SK-N-DZ (cell line): ENCODE data around the gene GPATCH2. TPM values are rescaled to one million over a fixed set of nuclear protein-coding genes. Genes with fewer than 3 reads are reported as not detected.

Source experiments
- DNase-seq: peaks from one replicate; pipeline ENCODE4 v3.0.0-alpha.2; 2015; ENCODE audit warnings: low spot score
- polyA plus RNA-seq, 2 experiments: library from polyadenylated mRNA; depleted of rRNA; stranded (reverse); fragments of >200 nt; gene quantifications; 2 replicates each; pipeline ENCODE4 v1.2.3, GENCODE V29; 2014

GPATCH2 gene
- 9.1 and 9.3 TPM in 2 replicates for polyA plus RNA-seq (2014; cell fraction: cytosol; rRNA removed)
- 9.3 and 14.4 TPM in 2 replicates for polyA plus RNA-seq (2014; cell fraction: nucleus; rRNA removed)

DNA sequence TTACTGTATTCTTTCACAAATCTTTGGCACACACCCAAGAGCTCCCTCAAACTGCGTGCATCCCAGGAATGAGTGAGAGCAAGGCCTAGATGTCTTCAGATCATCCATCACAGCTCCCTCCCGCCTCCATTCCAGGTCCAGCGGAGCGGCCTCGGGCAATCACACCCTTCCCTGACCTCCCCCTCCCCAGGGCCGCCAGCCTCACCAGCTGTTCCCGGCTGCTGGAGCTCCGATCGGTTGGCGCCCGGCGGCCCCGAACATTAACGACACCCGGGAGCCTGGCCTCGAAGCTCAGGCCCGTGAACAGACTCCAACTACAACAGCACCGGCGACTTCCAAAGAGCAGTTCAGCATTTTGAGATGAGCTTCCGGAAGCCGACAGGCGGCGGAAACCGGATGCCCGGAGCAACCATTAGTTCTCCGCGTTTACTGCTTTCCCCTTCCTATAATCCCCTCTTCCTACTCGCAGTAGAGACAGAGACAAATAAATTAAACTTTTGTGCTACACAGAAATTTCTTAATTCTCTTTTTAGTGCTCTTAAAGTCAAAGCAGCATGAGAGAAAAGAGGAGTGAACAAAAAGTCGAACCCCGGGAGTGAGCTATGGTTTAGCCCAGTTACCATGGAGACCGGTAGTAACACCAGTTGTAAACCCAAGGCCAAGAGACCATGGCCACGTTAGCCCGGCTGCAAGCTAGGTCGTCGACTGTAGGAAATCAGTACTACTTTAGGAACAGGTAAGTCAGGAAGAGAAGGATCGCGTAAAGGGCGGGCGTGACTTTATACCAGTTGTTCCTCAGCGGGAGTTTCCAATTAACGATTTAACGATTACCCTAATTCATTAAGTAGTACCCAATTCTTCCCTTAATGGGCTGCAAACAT, at the start of gene GPATCH2, which contains the start of gene SPATA17:
Gene GPATCH2 (minus strand): TSS at position 380 of the 881 bp plus-strand sequence. CDS start 119 bp downstream, at position 261.
Gene SPATA17 (plus strand): TSS at position 634 of the 881 bp plus-strand sequence. CDS start 35 bp downstream, at position 669.
- peak; percentile 90 for DNase-seq

DNA sequence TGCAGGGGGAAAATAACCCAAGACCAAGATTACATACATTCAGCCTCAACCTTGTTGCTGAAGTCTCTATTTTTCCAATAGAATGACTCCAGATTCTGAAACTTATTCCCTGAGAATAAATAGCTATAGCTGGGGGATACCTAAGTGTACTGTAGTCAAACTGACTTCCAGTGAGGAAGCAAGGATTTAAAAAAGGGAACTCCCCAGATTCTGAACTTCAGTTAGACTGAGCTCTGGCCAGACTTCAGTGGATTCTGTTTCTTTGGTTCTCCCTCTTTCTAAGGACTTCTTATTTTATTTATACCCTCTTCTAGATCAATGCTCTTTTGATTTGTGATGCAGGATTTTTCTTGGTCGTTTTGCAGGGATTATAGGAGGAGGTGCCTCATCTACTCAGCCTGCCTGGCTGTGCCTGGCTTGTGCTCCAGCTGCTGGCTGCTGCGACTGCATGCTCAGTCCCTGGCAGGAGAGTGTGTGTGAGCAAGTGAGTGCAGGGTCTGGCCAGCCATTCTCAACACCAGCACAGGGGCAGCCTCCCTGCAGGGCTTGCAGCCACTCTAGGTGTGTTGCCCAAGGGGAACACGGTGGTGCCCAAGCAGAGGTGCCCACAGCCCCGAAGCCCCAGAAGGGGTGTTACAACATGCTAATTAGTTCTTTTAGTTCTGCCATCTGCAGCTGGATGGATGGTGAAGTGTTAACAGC, 43.3 kb upstream of the GPATCH2 start:
- DNase-seq = no peak

DNA sequence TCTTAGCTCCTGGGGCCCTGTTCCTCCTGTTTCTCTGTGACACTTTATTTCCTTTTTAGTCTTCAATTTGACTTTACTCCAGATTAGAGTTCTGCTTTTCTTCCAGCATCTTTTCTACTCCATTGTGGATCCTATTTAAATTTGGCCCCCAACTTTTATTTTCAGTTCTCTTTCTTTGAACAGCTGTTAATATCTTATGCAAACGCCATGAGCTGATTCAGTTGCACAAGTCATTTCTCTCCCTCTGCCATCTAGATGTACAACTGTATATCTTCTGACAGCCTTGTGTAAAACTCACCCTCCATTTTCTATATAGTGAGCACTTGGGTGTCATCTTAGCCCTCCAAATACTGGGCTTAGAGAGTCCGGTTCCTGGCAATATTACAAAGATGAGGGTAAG, 42.5 kb upstream of the GPATCH2 start:
- DNase-seq = no peak

DNA sequence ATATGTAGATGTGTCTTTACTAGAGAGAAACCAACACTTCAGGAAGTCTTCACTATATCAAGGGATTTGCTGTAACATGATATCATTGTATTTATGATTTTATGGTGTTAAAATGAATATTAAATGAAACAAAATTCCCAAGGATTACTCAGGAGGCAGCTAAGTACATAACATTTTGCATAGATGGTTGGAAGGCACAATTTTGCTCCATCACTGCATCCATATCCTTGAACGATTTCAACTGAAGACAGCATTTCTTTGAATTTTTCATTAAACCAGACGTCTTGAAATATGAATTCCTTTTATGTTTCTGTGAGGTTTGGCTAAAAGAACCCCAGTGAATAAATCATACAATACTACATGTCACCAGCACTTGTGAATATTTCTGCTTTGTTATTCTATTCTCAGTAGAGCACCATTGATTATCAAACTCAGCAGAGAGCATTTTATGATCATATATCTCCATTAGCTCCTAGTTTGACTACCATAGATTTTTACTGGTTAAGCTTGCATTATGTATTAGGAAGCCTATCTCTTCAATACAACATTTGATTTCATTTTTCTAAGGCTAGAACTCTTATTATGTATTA, 37.6 kb upstream of the GPATCH2 start:
- DNase-seq = no peak

DNA sequence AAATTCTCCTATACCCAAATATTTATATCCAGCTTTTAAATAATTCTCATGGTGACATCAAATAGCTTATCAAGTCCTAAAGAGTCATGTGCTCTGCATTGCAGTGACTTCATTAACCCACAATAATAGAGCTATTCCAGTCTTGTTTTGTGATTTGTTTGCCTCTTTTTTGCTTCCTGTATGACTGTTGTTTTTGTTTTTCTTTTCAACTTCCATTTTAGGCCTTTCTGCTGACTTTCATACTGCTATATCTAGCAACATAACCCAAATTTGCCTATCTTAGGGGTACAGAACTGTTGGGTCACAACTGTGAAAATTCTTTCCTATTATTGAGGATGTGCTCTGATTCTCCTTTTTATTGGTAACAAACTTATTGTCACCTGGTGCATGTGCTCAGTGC, 30.5 kb upstream of the GPATCH2 start:
- no peak for DNase-seq

DNA sequence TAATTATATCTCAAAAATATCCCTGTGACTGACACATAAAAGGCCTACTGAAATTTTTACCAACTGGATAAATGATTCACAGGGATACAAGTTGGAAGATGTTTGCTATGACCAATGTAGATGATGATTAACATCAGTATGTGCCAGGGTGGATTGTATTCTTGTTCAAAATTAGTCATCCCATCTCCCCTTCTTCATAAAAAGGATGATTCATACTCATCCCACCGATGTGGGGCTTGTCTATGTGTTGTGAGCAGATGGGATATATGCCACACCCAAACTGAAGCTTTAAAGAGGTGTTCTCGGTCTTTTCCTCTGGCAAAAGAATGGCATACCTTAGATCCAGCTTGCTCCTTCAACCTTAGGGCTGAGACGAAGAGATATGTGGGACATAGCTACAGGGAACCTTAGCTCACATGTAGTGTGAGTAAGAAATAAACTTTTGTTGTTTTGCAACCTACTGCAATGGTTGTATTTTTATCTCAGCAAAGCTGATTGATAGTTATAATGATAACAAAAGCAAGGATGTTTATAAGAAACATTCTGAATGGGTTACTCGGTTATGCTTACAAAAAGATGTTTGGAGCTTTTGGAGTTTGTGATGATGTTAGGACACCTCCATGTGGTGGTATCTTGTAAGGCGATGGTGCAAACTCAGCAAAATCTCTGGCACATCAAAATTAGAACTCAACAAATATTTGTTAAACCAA, 29.6 kb upstream of the GPATCH2 start:
- no peak for DNase-seq

DNA sequence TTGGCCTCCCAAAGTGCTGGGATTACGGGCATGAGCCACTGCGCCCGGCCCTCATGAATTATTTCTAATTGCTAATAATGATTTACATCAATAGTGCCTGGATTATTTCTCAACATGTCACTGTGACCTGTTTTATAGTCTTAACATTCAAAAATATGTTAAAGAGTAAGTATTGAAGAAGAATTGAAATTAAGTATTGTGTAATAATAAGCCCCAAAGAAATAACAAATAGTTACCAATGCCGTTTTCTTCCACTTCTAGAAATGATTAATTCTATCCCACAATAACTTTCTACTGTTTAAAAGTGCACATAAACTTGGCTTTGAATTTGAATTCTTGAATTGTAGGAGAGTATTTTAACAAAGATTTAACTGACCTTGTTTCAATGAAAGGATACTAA, 19.8 kb upstream of the GPATCH2 start:
- DNase-seq = no peak

DNA sequence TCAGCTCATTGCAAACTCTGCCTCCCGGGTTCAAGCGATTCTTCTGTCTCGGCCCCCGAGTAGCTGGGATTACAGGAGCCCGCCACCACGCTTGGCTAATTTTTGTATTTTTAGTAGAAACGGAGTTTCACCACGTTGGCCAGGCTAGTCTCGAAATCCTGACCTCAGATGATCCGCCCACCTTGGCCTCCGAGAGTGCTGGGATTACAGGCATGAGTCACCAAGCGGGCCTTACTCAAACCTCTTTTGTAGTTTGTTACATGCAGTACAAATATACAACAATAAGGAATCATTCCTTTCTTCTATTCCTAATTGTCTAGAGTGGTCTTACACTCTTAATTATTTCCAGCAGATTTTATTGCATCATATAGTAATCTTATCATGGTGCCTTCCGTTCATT, 16.9 kb upstream of the GPATCH2 start:
- no peak for DNase-seq

DNA sequence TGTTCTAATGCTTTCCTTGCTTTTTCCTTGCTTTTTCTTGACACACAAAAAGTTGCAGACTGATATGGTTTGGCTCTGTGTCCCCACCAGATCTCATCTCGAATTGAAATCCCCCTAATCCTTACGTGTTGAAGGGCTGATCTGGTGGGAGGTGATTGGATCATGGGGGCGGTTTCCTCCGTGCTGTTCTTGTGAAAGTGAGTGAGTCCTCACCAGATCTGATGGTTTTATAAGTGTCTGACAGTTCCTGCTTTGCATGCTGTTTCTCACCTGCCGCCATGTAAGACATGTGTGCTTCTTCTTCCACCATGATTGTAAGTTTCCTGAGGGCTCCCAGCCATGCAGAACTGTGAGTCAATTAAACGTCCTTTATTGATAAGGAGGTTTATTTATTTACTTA, 11.6 kb upstream of the GPATCH2 start:
- DNase-seq = no peak

DNA sequence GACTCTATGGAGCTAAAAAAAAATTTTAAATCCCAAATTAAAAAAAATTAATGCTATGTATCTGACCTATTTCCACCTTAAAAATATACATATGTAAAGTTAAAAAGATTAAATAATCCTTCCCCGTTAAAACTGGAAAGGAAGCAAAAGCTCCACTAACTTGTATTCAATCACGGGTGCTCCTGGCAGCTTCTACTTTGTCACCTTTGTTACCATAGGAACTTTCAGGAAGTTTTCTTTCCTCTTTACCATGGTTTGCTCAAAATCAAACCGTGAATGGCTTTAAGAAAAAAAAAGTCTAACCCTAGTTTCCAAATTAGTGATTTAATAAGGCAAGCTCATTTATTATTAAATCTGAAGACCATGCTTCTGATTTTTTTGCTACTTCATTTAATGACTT, 3.5 kb downstream of the GPATCH2 start:
- no peak for DNase-seq

DNA sequence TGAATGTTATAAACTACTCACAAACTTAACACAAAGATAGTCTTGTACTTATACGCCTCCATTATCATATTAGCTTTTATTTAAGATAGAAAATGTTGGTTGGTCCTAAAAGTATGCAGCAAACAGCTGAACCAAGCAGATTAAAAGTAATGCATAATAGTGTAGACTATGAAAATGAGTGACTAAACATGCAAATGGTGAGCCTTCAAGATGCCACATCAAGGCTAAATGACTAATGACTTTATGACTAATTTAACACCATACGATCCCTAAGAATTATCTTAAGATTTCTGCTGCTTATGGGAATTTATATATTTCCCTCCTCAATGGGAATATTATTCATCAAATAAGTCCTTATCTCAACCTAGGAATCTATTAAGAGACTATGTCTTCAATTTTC, 4.6 kb downstream of the GPATCH2 start:
- no peak for DNase-seq

DNA sequence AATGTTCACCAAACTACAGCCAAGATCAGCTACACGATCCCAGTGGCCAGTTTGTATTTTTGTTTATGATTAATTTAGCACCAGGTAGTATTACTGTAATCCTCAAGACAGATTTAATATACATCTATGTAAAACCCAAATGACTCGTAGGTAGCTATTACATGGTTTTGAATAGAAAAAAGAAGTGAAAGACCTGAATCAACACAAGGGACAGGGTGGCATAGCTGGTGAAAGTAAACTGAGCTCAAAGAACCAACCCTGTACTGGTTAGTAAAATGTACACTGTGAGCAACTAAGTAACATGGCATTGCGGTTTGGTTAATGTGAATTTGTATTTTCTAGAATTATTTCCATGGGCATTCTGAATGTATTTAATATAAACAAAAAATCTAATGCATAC, 8.8 kb downstream of the GPATCH2 start:
- no peak for DNase-seq

DNA sequence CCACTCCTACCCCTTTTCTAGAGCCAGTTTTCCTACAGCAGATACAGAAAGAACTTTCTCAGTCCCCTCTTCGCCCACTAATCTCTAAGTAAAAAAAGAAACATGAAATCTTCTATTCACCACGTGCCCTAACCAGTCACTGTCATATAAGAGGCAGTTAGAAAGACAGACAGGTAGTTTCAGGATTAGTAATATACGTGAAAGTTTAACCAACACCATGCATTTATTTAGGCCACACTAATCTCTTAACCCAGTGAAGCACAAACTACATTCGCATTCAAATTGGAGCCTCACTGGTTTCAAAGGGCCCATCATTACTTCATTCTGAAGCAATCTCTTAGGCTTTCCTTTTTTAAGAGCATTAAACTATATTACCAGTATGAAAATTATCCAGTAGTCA, 10.1 kb downstream of the GPATCH2 start:
- no peak for DNase-seq

DNA sequence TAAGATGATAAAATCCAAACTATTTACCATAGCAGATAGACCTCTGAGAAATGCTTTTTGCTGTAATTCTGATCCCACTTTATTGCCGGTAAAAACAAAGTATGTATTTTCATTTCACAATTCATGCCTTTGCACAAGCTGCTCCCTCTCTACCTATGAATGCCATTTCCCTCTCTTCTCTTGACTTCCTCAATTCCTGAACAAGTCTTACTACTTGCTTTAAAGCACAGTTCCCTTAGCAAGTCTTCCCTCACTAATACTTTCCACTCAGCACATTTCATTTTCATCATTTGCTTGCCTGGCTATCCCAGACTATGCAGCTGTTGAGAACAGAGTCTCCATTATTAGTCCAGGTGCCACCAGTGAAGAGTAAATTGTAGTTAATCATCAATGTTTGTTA, 13.8 kb downstream of the GPATCH2 start:
- DNase-seq = no peak

DNA sequence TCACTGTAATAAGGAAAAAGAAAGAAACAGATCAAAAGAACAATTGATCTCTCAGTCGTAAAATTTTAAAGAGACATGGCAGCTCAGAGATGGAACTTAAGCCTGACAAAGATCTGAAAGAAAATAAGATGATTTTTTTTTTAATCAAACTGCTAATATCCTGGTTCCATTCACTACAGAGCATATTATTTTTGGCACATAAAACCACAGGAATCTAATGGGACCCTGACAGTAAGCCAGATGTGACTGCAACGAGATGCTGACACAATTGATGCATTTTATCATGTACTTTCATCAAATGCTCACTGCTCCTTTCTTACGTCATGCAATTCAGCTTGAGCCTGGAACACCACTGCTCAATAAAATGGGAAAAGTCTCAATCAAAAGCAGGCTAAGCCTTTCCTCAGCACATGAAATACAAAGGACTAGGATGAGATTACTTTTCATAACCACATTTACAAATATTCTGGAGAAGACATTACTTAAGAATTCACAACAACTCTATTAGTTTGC, 16.6 kb downstream of the GPATCH2 start:
- no peak for DNase-seq

DNA sequence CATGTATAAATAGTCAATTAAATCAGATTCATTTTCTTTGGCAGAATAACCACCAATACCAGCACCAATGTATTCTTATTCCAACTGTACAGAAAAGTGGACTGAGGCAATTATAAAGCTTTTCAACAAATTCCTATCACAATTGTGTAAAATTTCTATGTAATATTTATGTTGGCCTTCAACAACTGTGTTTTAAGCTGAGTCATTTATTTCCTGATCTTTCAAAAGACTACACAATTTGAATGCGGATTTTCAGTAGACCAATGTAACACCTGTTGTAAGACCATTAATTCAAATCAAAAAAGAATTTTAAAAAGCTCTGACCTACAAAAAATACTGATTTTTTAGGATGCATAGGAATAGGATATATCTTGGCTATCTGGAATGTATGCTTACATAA, 25.5 kb downstream of the GPATCH2 start:
- no peak for DNase-seq

DNA sequence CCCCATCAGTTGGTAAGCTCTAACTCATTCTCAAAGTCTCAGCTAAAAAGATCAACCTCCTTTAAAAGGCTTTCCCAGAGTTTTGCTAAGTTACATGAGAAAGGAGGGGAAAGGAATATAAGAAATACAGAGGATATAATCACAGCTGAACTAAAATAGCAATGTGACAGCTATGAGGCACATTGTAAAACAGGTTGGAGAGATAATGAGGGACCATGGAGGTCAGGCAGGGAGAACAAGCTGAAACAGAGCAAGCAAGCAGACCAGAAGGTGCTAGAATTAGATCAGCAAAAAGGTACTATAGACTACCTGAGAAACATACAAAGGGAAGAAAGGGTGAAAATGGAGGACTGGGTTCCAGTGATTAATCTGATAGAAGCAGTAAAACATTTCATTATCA, 28.5 kb downstream of the GPATCH2 start:
- no peak for DNase-seq

DNA sequence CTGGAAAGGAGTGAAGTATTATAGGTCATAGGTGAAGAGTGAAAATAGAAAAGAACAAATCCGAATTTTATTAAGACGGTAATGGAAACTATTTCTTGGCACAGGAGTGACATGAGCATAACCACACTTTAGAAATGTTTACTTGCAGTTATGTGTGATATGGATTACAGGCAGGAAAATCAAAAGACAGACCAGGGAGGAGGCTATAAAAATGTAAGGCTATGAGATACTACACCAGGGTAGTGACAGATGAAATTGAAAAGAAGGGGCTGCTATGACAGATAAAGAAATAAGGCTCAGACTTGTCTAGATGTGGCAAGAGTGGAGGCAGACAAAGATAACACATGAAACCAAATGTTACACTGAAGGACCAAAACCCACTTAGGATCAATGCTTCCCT, 31.7 kb downstream of the GPATCH2 start:
- DNase-seq = no peak

DNA sequence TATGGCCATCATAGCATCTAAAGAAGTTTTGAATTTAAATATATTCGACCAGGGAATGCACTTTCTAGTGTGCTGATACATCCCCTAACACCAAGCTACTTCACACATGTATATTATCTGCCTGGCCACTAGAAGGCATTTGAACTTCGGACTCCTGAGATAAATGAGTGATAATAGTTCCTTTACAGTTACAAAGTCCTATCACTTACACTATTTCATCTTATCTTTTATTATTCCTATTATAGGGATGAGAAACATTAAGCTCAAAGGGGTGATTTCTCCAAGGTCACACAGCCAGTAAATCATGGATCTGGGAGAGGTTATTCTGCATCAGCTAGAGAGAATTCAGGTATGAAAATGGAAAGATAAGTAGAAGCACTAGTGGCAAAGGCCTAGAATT, 40.3 kb downstream of the GPATCH2 start:
- no peak for DNase-seq

DNA sequence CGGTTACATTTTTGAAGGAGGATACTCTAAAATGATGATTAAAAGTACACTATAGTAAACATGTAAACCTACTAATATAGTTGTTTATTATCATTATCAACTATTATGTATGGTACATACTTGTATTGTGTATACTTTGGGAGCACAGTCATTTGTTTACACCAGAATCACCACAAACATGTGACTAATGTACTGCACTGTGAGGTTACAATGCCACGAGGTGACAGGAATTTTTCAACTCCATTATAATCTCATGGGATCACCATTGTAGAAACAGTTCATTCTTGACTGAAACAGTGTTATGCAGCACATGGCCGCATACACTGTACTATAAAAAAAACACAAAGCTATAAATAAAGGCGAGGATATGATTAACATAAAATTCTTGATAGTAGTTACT, 44.3 kb downstream of the GPATCH2 start:
- no peak for DNase-seq

DNA sequence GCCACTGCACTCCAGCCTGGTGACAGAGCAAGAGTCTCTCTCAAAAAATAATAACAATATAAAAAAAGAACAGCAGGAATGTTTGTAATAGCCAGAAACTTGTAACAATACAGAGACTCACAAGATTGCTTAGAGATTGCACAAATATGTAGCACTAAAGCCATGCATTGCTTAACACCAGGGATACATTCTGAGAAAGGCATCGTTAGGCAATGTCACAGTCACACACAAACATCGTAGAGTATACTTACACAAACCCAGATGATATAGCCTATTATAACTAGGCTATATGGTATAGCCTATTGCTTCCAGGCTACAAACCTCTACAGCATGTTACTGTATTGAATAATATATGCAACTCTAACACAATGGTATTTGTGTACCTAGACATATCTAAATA, 45.3 kb downstream of the GPATCH2 start:
- no peak for DNase-seq
